MCF 10A (cell line): ENCODE results near the gene ARL13A. TPM values are rescaled to one million over a fixed set of nuclear protein-coding genes. Genes with fewer than 3 reads are reported as not detected.

Source experiments
- BruUV-seq: library from RNA; stranded (reverse); fragments of 400-500 nt; replicated peaks from 2 replicates; lab custom pipeline; 2021; lab: Mats Ljungman, UMichigan
- CTCF ChIA-PET: fragments of 300-600 bp; sonication (Branson Sonifier 250); formaldehyde crosslinking; extraction: SDS; loops from one replicate; lab custom pipeline; 2021; ENCODE audit warnings: antibody characterized with exemption, inconsistent platforms; lab: Yijun Ruan, JAX
- POLR2A ChIA-PET: fragments of 300-600, 350-650 bp; sonication (Branson Sonifier 250); formaldehyde crosslinking; extraction: SDS; loops from one replicate; lab custom pipeline; 2020; ENCODE audit warnings: antibody characterized with exemption, inconsistent platforms; lab: Yijun Ruan, JAX
- DNase-seq: peaks from one replicate; pipeline ENCODE4 v3.0.0-alpha.2; 2018; ENCODE audit not compliant: unreplicated experiment
- H3K27ac Mint-ChIP-seq: one replicate; pipeline ENCODE4 v1.8.0; 2022; ENCODE audit warnings: mild to moderate bottlenecking, low read depth, mixed read lengths; ENCODE audit not compliant: unreplicated experiment
- H3K27me3 Mint-ChIP-seq: one replicate; pipeline ENCODE4 v1.8.0; 2022; ENCODE audit warnings: mixed read lengths; ENCODE audit not compliant: insufficient read depth, unreplicated experiment
- H3K36me3 Mint-ChIP-seq: one replicate; pipeline ENCODE4 v1.8.0; 2022; ENCODE audit warnings: mild to moderate bottlenecking, moderate library complexity, mixed read lengths; ENCODE audit not compliant: insufficient read depth, unreplicated experiment
- H3K4me1 Mint-ChIP-seq: one replicate; pipeline ENCODE4 v1.8.0; 2022; ENCODE audit warnings: mixed read lengths; ENCODE audit not compliant: insufficient read depth, unreplicated experiment
- H3K4me3 Mint-ChIP-seq: one replicate; pipeline ENCODE4 v1.8.0; 2022; ENCODE audit warnings: mild to moderate bottlenecking, moderate library complexity, mixed read lengths; ENCODE audit not compliant: unreplicated experiment
- H3K9me3 Mint-ChIP-seq: one replicate; pipeline ENCODE4 v1.8.0; 2022; ENCODE audit warnings: mixed read lengths; ENCODE audit not compliant: unreplicated experiment
- CTCF ChIP-seq: fragments of 200-600 bp; IDR thresholded peaks from one replicate; pipeline ENCODE4 v1.8.0; 2022; ENCODE audit warnings: antibody characterized with exemption, mild to moderate bottlenecking; ENCODE audit not compliant: unreplicated experiment
- intact Hi-C: fragments of 100-400 bp; cut with micrococcal nuclease; formaldehyde crosslinking; loops from 2 replicates; pipeline ENCODE4 v1.14.1; 2022
- total RNA-seq: library from RNA; stranded (reverse); gene quantifications from 2 replicates; pipeline ENCODE4 v1.2.3, GENCODE V29; 2022

Gene ARL13A
- total RNA-seq, 1 experiment from 2014 or later = not detected

- no peak for TF ChIP-seq CTCF
- no peak overlapping the region for H3K27ac Mint-ChIP-seq
- intact Hi-C loops = no loop called here
- peaks cover 27% of the 10 kb centered on the region for H3K36me3 Mint-ChIP-seq
- ChIA-PET CTCF (interaction anchor here (1.1 kb wide), 1 partner anchor 8 kb away, joined by 5 read pairs; no protein-coding TSS in a partner anchor), POLR2A (no interaction called here)
- BruUV-seq = no TSS peak
- no peaks in the 10 kb centered on the region for H3K9me3 Mint-ChIP-seq
- H3K27me3 Mint-ChIP-seq = peaks cover 11% of the 10 kb centered on the region
- no peak for DNase-seq
- H3K4me3 Mint-ChIP-seq = no peak overlapping the region
- no peaks in the 10 kb centered on the region for H3K4me1 Mint-ChIP-seq
Measured at GRCh38 chrX:101040197-101040596, 70.7 kb downstream of the ARL13A start.

Other genes starting within 250 kb of the ARL13A start
- 1.9 and 2.1 TPM in 2 replicates for gene SYTL4, start 237.6 kb upstream of the ARL13A start, total RNA-seq
- 26.7 and 28.4 TPM in 2 replicates for gene CSTF2, start 149.3 kb upstream of the ARL13A start, total RNA-seq
- gene NOX1, start 95.3 kb upstream of the ARL13A start, total RNA-seq = not detected in 2 replicates
- 0.17 and 0.26 TPM in 2 replicates for gene XKRX, start 40.8 kb upstream of the ARL13A start, total RNA-seq
- 10.7 and 10.9 TPM in 2 replicates for gene TRMT2B, start 82.4 kb downstream of the ARL13A start, total RNA-seq
- not detected in 2 replicates for gene TMEM35A, start 109.2 kb downstream of the ARL13A start, total RNA-seq
- gene CENPI, start 128.5 kb downstream of the ARL13A start, total RNA-seq = 4.6 TPM in 2 replicates